Measurements from ENCODE around the gene ADGRG1.
A peak's percentile ranks its signal among the peaks of the same experiment; 100 is the strongest.

ADGRG1 gene

DNA sequence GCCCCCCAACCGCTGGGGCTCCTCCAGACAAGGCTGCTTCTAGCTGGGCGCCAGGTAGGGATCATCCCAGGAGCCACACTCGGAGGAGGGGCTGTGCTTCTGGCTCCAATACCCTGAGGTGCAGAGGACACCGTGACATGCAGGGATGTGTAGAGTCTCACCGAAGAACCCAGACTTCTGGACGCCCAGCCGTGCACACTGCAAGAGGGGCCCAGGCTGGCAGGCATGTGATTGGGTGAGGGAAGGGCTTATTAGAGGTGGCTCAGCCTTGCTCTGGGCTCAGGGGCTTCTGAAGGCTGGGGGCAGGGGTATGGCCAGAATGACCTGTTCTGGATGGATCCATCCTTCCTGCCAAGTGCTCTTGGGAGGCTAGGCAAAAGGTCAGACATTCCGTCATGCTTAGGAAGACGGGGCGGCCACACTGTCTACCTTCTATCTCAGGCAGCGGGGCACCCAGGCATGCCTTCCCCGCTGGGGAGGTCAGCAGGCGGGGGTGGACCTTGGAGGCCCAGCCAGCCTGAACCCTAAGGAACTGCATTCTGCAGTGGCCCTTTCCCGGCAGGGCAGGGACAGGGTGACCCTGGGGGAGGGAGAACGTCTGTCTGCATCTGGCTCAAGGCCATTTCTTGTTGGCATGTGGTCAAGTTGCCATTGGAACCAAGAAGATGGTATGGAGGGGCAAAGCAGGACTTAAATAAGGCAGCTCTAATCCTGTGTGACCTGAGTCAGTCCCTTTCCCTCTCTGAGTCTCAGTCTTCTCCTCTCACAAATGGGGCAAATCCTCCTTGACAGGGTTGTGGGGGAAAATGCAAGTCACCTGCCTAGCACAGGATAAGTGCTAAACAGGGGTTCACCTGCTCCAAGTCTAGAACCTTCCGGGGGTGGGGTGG is 5.8 kb upstream of the ADGRG1 start:
- Histone ChIP-seq H3K36me3 (replicated peaks; ENCODE audit: insufficient read depth, low read length) (no peaks in the 10 kb centered on the region), H3K4me1 (ENCODE audit: low read length) (peaks cover 32% of the 10 kb centered on the region), H3K9ac (ENCODE audit: low read length) (peak overlapping the region; percentile 2; the same call in 1 of the 2 replicates), H2AFZ (ENCODE audit: low read length) (no peak overlapping the region), H3K27me3 (replicated peaks; ENCODE audit: insufficient read depth, low read length) (no peaks in the 10 kb centered on the region), H3F3A (ENCODE audit: insufficient read depth, low read length) (peaks cover 9% of the 10 kb centered on the region), H3K9me2 (replicated peaks; ENCODE audit: insufficient read depth, low read length) (no peaks in the 10 kb centered on the region), H3K79me2 (ENCODE audit: low read length) (peaks cover 40% of the 10 kb centered on the region), H3K9me3 (replicated peaks; ENCODE audit: insufficient read depth, low read length) (no peaks in the 10 kb centered on the region), H3K27ac (ENCODE audit: low read length) (peak overlapping the region; percentile 66), H3K4me3 (ENCODE audit: low read length) (no peak overlapping the region), H3K4me2 (ENCODE audit: low read depth, low read length) (peak overlapping the region; percentile 40; the same call in 1 of the 2 replicates), H4K20me1 (ENCODE audit: insufficient read depth, low read length) (no peaks in the 10 kb centered on the region)
- TF ChIP-seq, protein P1, sequence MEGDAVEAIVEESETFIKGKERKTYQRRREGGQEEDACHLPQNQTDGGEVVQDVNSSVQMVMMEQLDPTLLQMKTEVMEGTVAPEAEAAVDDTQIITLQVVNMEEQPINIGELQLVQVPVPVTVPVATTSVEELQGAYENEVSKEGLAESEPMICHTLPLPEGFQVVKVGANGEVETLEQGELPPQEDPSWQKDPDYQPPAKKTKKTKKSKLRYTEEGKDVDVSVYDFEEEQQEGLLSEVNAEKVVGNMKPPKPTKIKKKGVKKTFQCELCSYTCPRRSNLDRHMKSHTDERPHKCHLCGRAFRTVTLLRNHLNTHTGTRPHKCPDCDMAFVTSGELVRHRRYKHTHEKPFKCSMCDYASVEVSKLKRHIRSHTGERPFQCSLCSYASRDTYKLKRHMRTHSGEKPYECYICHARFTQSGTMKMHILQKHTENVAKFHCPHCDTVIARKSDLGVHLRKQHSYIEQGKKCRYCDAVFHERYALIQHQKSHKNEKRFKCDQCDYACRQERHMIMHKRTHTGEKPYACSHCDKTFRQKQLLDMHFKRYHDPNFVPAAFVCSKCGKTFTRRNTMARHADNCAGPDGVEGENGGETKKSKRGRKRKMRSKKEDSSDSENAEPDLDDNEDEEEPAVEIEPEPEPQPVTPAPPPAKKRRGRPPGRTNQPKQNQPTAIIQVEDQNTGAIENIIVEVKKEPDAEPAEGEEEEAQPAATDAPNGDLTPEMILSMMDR (IDR thresholded peaks at IDR 0.05; ENCODE audit: low read length), result no peak
- TF ChIP-seq EZH2phosphoT487 (IDR thresholded peaks at IDR 0.05; ENCODE audit: low read length) (no peak), EZH2 (optimal IDR thresholded peaks at IDR 0.05; ENCODE audit: low read depth, low read length) (no peak)
- DNase-seq, result no peak

DNA sequence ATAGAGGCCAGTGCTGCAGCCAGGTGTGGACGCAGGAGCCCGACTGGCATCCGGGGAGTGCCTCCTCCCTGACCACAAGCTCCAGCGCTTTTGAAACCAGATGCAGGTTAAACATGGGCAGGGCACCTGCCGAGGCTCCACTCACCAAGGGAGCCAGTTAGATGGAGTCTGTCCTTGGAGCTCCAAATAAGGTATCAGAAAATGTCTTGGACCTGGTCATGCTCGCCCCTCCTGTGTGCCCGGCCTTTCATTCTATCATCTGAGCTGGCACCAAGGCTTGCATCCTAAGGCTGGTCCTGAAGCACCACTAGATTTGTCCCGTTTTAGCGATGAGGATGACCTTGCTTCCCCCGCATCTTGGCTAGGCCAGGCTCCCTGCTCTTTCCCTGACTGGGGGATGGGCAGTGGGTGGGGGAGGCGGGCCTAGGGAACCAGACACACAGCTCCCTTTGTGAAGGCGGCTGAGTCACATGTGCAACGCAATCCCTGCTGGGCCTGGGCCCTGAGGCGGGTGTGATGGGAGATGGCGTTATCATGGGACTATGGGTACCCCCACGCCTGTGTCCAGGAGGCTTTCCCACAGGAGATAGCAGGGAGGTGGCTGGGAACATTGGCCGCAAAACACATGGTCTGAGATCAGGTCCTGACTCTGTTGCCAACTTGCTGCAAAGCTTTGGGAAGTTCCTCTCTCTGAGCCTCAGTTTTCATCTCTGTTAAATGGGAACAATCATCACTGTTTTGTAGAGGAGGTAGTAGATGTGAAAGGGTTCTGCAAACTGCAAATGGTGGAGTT is 5.0 kb upstream of the ADGRG1 start:
- TF ChIP-seq, protein P1 (IDR thresholded peaks at IDR 0.05; ENCODE audit: low read length), result no peak
- no peak for TF ChIP-seq EZH2 (optimal IDR thresholded peaks at IDR 0.05; ENCODE audit: low read depth, low read length)
- TF ChIP-seq EZH2phosphoT487 (IDR thresholded peaks at IDR 0.05; ENCODE audit: low read length), result no peak
- no peak overlapping the region for H2AFZ ChIP-seq (ENCODE audit: low read length)
- H3K9me3 ChIP-seq (replicated peaks; ENCODE audit: insufficient read depth, low read length), result no peaks in the 10 kb centered on the region
- H3F3A ChIP-seq (ENCODE audit: insufficient read depth, low read length), result peaks cover 9% of the 10 kb centered on the region
- peak overlapping the region; percentile 66 for H3K27ac ChIP-seq (ENCODE audit: low read length)
- no peaks in the 10 kb centered on the region for H4K20me1 ChIP-seq (ENCODE audit: insufficient read depth, low read length)
- H3K79me2 ChIP-seq (ENCODE audit: low read length), result peaks cover 40% of the 10 kb centered on the region
- DNase-seq, result peak; percentile 78
- no peaks in the 10 kb centered on the region for H3K36me3 ChIP-seq (replicated peaks; ENCODE audit: insufficient read depth, low read length)
- peak overlapping the region; percentile 40 for H3K4me2 ChIP-seq (ENCODE audit: low read depth, low read length)
- H3K9me2 ChIP-seq (replicated peaks; ENCODE audit: insufficient read depth, low read length), result no peaks in the 10 kb centered on the region
- H3K27me3 ChIP-seq (replicated peaks; ENCODE audit: insufficient read depth, low read length), result no peaks in the 10 kb centered on the region
- H3K4me3 ChIP-seq (ENCODE audit: low read length), result no peak overlapping the region
- no peak overlapping the region; the same call in 1 of the 2 replicates for H3K9ac ChIP-seq (ENCODE audit: low read length)
- H3K4me1 ChIP-seq (ENCODE audit: low read length), result peaks cover 32% of the 10 kb centered on the region

DNA sequence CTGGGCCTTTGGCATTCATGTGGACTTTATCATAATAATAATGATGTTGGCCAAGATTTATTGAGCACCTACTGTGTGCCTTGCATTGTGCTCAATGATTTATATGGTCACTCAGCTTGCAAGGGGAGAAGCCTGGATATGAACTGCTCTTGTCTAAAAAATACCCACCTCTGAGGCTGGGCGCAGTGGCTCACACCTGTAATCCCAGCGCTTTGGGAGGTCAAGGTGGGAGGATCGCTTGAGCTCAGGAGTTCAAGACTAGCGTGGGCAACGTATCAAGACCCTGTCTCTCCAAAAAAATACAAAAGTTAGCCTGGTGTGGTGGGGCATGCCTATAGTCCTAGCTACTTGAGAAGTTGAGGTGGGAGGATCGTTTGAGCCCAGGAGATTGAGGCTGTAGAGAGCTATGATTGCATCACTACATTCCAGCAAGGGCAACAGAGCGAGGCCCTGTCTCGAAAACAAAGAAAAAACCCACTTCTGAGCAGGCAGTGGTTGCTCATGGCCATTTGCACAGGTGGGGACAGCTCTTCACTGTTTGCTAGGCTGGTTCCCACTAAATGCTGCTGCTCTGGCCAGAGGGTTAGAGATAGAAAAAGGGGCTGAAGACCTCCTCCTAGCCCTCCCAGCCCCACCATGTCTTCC is 4.3 kb upstream of the ADGRG1 start:
- Histone ChIP-seq H2AFZ (ENCODE audit: low read length) (no peak overlapping the region), H4K20me1 (ENCODE audit: insufficient read depth, low read length) (no peaks in the 10 kb centered on the region), H3K36me3 (replicated peaks; ENCODE audit: insufficient read depth, low read length) (no peaks in the 10 kb centered on the region), H3K9me2 (replicated peaks; ENCODE audit: insufficient read depth, low read length) (no peaks in the 10 kb centered on the region), H3K4me2 (ENCODE audit: low read depth, low read length) (no peak overlapping the region), H3K27me3 (replicated peaks; ENCODE audit: insufficient read depth, low read length) (no peaks in the 10 kb centered on the region), H3K9ac (ENCODE audit: low read length) (no peak overlapping the region), H3K4me1 (ENCODE audit: low read length) (peaks cover 32% of the 10 kb centered on the region), H3K9me3 (replicated peaks; ENCODE audit: insufficient read depth, low read length) (no peaks in the 10 kb centered on the region), H3F3A (ENCODE audit: insufficient read depth, low read length) (peaks cover 9% of the 10 kb centered on the region), H3K79me2 (ENCODE audit: low read length) (peaks cover 40% of the 10 kb centered on the region), H3K4me3 (ENCODE audit: low read length) (no peak overlapping the region), H3K27ac (ENCODE audit: low read length) (no peak overlapping the region)
- DNase-seq, result no peak
- TF ChIP-seq, protein P1 (IDR thresholded peaks at IDR 0.05; ENCODE audit: low read length), result no peak
- TF ChIP-seq EZH2phosphoT487 (IDR thresholded peaks at IDR 0.05; ENCODE audit: low read length) (no peak), EZH2 (optimal IDR thresholded peaks at IDR 0.05; ENCODE audit: low read depth, low read length) (no peak)
